Effector memory CD8-positive, alpha-beta T cell (primary cell): ENCODE measurements around the gene UBA6.
"Not testable (repeated sequence)": the region's sequence is repeated elsewhere in the genome, so short reads cannot be mapped to it uniquely, and the experiment has no call there.

Source experiments
- ATAC-seq: fragments of 150-1000 bp; cut with Tn5 transposase; replicated peaks from 2 replicates; pipeline ENCODE4 v1.10.0; 2021; ENCODE audit warnings: mild to moderate bottlenecking, moderate library complexity
- DNase-seq, 3 experiments: peaks; one replicate each; pipeline ENCODE4 v3.0.0; 2021
- H3K27ac Mint-ChIP-seq, 2 donors: one replicate each; pipeline ENCODE4 v1.8.0; 2022; ENCODE audit warnings: mild to moderate bottlenecking in 2 of 2, mixed read lengths in 2 of 2, moderate library complexity in 2 of 2
- H3K27me3 Mint-ChIP-seq, 2 donors: one replicate each; pipeline ENCODE4 v1.8.0; 2022; ENCODE audit warnings: mixed read lengths in 2 of 2
- H3K36me3 Mint-ChIP-seq: one replicate; pipeline ENCODE4 v1.8.0; 2022; ENCODE audit warnings: mild to moderate bottlenecking, moderate library complexity, mixed read lengths; ENCODE audit not compliant: insufficient read depth
- H3K4me1 Mint-ChIP-seq, 2 donors: one replicate each; pipeline ENCODE4 v1.8.0; 2022; ENCODE audit warnings: low read depth in 2 of 2, mixed read lengths in 2 of 2
- H3K4me3 Mint-ChIP-seq, 2 donors: one replicate each; pipeline ENCODE4 v1.8.0; 2022; ENCODE audit warnings: mild to moderate bottlenecking in 2 of 2, mixed read lengths in 2 of 2, moderate library complexity in 2 of 2
- H3K9me3 Mint-ChIP-seq, 2 donors: one replicate each; pipeline ENCODE4 v1.8.0; 2022; ENCODE audit warnings: mixed read lengths in 2 of 2

Gene UBA6

GRCh38 chr4:67680581-67681222 is 20.3 kb downstream of the UBA6 start:
- ATAC-seq, result no peak

GRCh38 chr4:67678612-67679011 is 22.3 kb downstream of the UBA6 start:
- H3K4me1 Mint-ChIP-seq, result no peaks in the 10 kb centered on the region
- H3K27me3 Mint-ChIP-seq, result no peaks in the 10 kb centered on the region
- H3K9me3 Mint-ChIP-seq, result no peaks in the 10 kb centered on the region
- no peak overlapping the region for H3K4me3 Mint-ChIP-seq
- DNase-seq, result no peak
- H3K27ac Mint-ChIP-seq, result peak overlapping the region in 1 of 2 donors; percentile 52
- H3K36me3 Mint-ChIP-seq, result peaks cover 61% of the 10 kb centered on the region
- no peak for ATAC-seq

More at GRCh38 chr4:67680581-67681222, 20.3 kb downstream of the UBA6 start:
- Mint-ChIP-seq H3K4me1 (peaks cover 4 to 6% of the 10 kb centered on the region in 2 donors), H3K9me3 (no peaks in the 10 kb centered on the region), H3K4me3 (no peak overlapping the region), H3K36me3 (peaks cover 47% of the 10 kb centered on the region), H3K27me3 (no peaks in the 10 kb centered on the region), H3K27ac (no peak overlapping the region)
- no peak for DNase-seq

GRCh38 chr4:67674098-67674497 is 26.9 kb downstream of the UBA6 start:
- Mint-ChIP-seq H3K27me3 (no peaks in the 10 kb centered on the region), H3K36me3 (peaks cover 68% of the 10 kb centered on the region), H3K9me3 (no peaks in the 10 kb centered on the region), H3K4me3 (no peak overlapping the region), H3K4me1 (no peaks in the 10 kb centered on the region), H3K27ac (no peak overlapping the region)
- ATAC-seq (no peak), DNase-seq (no peak)

- no peaks in the 10 kb centered on the region for H3K4me1 Mint-ChIP-seq
- ATAC-seq (no peak), DNase-seq (no peak)
- no peak overlapping the region for H3K4me3 Mint-ChIP-seq
- H3K27me3 Mint-ChIP-seq, result no peaks in the 10 kb centered on the region
- H3K27ac Mint-ChIP-seq, result no peak overlapping the region
- H3K36me3 Mint-ChIP-seq, result peaks cover 53% of the 10 kb centered on the region
- no peaks in the 10 kb centered on the region for H3K9me3 Mint-ChIP-seq
Observed at GRCh38 chr4:67668315-67668714, 32.6 kb downstream of the UBA6 start.

GRCh38 chr4:67660418-67660817 is 40.5 kb downstream of the UBA6 start:
- H3K9me3 Mint-ChIP-seq, result peaks cover 0 to 5% of the 10 kb centered on the region in 2 donors
- H3K27ac Mint-ChIP-seq, result no peak overlapping the region
- DNase-seq (no peak), ATAC-seq (no peak)
- H3K27me3 Mint-ChIP-seq, result no peaks in the 10 kb centered on the region
- peaks cover 50% of the 10 kb centered on the region for H3K36me3 Mint-ChIP-seq
- no peak overlapping the region for H3K4me3 Mint-ChIP-seq
- peaks cover 4 to 18% of the 10 kb centered on the region in 2 donors for H3K4me1 Mint-ChIP-seq

GRCh38 chr4:67659065-67659464 is 41.9 kb downstream of the UBA6 start:
- H3K4me1 Mint-ChIP-seq, result peaks cover 5 to 20% of the 10 kb centered on the region in 2 donors
- peaks cover 0 to 5% of the 10 kb centered on the region in 2 donors for H3K9me3 Mint-ChIP-seq
- ATAC-seq (no peak), DNase-seq (no peak)
- H3K36me3 Mint-ChIP-seq, result peaks cover 43% of the 10 kb centered on the region
- no peaks in the 10 kb centered on the region for H3K27me3 Mint-ChIP-seq
- no peak overlapping the region for H3K27ac Mint-ChIP-seq
- H3K4me3 Mint-ChIP-seq, result no peak overlapping the region

- peaks cover 36% of the 10 kb centered on the region for H3K36me3 Mint-ChIP-seq
- H3K27ac Mint-ChIP-seq, result no peak overlapping the region
- H3K4me1 Mint-ChIP-seq, result peaks cover 6 to 21% of the 10 kb centered on the region in 2 donors
- peaks cover 0 to 5% of the 10 kb centered on the region in 2 donors for H3K9me3 Mint-ChIP-seq
- H3K4me3 Mint-ChIP-seq, result no peak overlapping the region
- ATAC-seq, result no peak
- H3K27me3 Mint-ChIP-seq, result no peaks in the 10 kb centered on the region
- DNase-seq, result no peak
Observed at GRCh38 chr4:67658302-67658701, 42.7 kb downstream of the UBA6 start.

GRCh38 chr4:67651536-67651935 is 49.4 kb downstream of the UBA6 start:
- peaks cover 6% of the 10 kb centered on the region for H3K36me3 Mint-ChIP-seq
- no peaks in the 10 kb centered on the region for H3K27me3 Mint-ChIP-seq
- no peak overlapping the region for H3K4me3 Mint-ChIP-seq
- H3K9me3 Mint-ChIP-seq, result no peaks in the 10 kb centered on the region
- H3K4me1 Mint-ChIP-seq, result peaks cover 3 to 20% of the 10 kb centered on the region in 2 donors
- no peak overlapping the region for H3K27ac Mint-ChIP-seq
- ATAC-seq (no peak), DNase-seq (no peak)

GRCh38 chr4:67638136-67638535 is 62.8 kb downstream of the UBA6 start:
- Mint-ChIP-seq H3K36me3 (peaks cover 47% of the 10 kb centered on the region), H3K9me3 (no peaks in the 10 kb centered on the region), H3K27me3 (no peaks in the 10 kb centered on the region), H3K4me1 (peaks cover 0 to 2% of the 10 kb centered on the region in 2 donors), H3K27ac (peak overlapping the region in 1 of 2 donors; percentile 63), H3K4me3 (no peak overlapping the region)
- no peak for ATAC-seq
- no peak for DNase-seq

GRCh38 chr4:67636978-67637377 is 64.0 kb downstream of the UBA6 start:
- H3K9me3 Mint-ChIP-seq, DNase-seq, ATAC-seq, H3K4me1 Mint-ChIP-seq, H3K27ac Mint-ChIP-seq, H3K27me3 Mint-ChIP-seq, H3K4me3 Mint-ChIP-seq: not testable (repeated sequence)
- peaks cover 55% of the 10 kb centered on the region for H3K36me3 Mint-ChIP-seq

GRCh38 chr4:67635331-67635730 is 65.6 kb downstream of the UBA6 start:
- Mint-ChIP-seq H3K27ac (no peak overlapping the region), H3K9me3 (no peaks in the 10 kb centered on the region), H3K27me3 (no peaks in the 10 kb centered on the region), H3K4me3 (no peak overlapping the region), H3K36me3 (peaks cover 66% of the 10 kb centered on the region), H3K4me1 (peaks cover 0 to 2% of the 10 kb centered on the region in 2 donors)
- ATAC-seq, result no peak
- DNase-seq, result no peak

- Mint-ChIP-seq H3K4me1 (peaks cover 0 to 2% of the 10 kb centered on the region in 2 donors), H3K36me3 (peaks cover 72% of the 10 kb centered on the region), H3K4me3 (no peak overlapping the region), H3K27ac (no peak overlapping the region), H3K27me3 (no peaks in the 10 kb centered on the region), H3K9me3 (no peaks in the 10 kb centered on the region)
- no peak for DNase-seq
- ATAC-seq, result no peak
Observed at GRCh38 chr4:67634741-67635140, 66.2 kb downstream of the UBA6 start.

GRCh38 chr4:67632492-67632891 is 68.5 kb downstream of the UBA6 start:
- H3K9me3 Mint-ChIP-seq, result no peaks in the 10 kb centered on the region
- peaks cover 71% of the 10 kb centered on the region for H3K36me3 Mint-ChIP-seq
- no peaks in the 10 kb centered on the region for H3K4me1 Mint-ChIP-seq
- ATAC-seq, result no peak
- H3K27me3 Mint-ChIP-seq, result no peaks in the 10 kb centered on the region
- peak overlapping the region in 1 of 2 donors; percentile 44 for H3K27ac Mint-ChIP-seq
- H3K4me3 Mint-ChIP-seq, result no peak overlapping the region
- DNase-seq, result no peak

- Mint-ChIP-seq H3K4me1 (no peaks in the 10 kb centered on the region), H3K4me3 (no peak overlapping the region), H3K27me3 (no peaks in the 10 kb centered on the region), H3K27ac (no peak overlapping the region), H3K9me3 (no peaks in the 10 kb centered on the region), H3K36me3 (peaks cover 47% of the 10 kb centered on the region)
- ATAC-seq (no peak), DNase-seq (no peak)
Observed at GRCh38 chr4:67624939-67625338, 76.0 kb downstream of the UBA6 start.
